OCI-M2 (cell line): ENCODE measurements around the gene AOX1.
"Not testable (repeated sequence)": the region's sequence is repeated elsewhere in the genome, so short reads cannot be mapped to it uniquely, and the experiment has no call there.

ENCODE experiments used
- DNase-seq: peaks from one replicate; lab custom pipeline; 2025; ENCODE audit not compliant: unreplicated experiment; lab: John Stamatoyannopoulos, UW

AOX1 gene

GRCh38 chr2:200664770-200665494 is 79.1 kb downstream of the AOX1 start:
- no peak for DNase-seq

- DNase-seq, result no peak
These were observed 80.0 kb downstream of the AOX1 start for GRCh38 chr2:200665626-200666453.

- no peak for DNase-seq
These were observed 81.6 kb downstream of the AOX1 start for GRCh38 chr2:200667413-200667812.

GRCh38 chr2:200668478-200668877 is 82.7 kb downstream of the AOX1 start:
- no peak for DNase-seq

- DNase-seq, result no peak
These were observed 83.5 kb downstream of the AOX1 start for GRCh38 chr2:200669308-200669707.

- no peak for DNase-seq
These were observed 84.5 kb downstream of the AOX1 start for GRCh38 chr2:200670313-200670712.

- DNase-seq, result no peak
These were observed 84.9 kb downstream of the AOX1 start for GRCh38 chr2:200670751-200671150.

GRCh38 chr2:200673191-200673590 is 87.4 kb downstream of the AOX1 start:
- DNase-seq, result no peak

- DNase-seq, result no peak
These were observed 89.0 kb downstream of the AOX1 start for GRCh38 chr2:200674837-200675236.

- no peak for DNase-seq
These were observed 91.4 kb downstream of the AOX1 start for GRCh38 chr2:200677171-200677570.

GRCh38 chr2:200677721-200678532 is 92.1 kb downstream of the AOX1 start:
- DNase-seq, result no peak

GRCh38 chr2:200679127-200679526 is 93.3 kb downstream of the AOX1 start:
- DNase-seq, result no peak

- no peak for DNase-seq
These were observed 93.7 kb downstream of the AOX1 start for GRCh38 chr2:200679535-200679934.

GRCh38 chr2:200681697-200682096 is 95.9 kb downstream of the AOX1 start:
- DNase-seq, result no peak

GRCh38 chr2:200682407-200682806 is 96.6 kb downstream of the AOX1 start:
- DNase-seq, result not testable (repeated sequence)

- no peak for DNase-seq
These were observed 102.4 kb downstream of the AOX1 start for GRCh38 chr2:200687922-200688920.

GRCh38 chr2:200689115-200689514 is 103.3 kb downstream of the AOX1 start:
- no peak for DNase-seq

GRCh38 chr2:200693836-200694470 is 108.1 kb downstream of the AOX1 start:
- DNase-seq, result no peak

- DNase-seq, result no peak
These were observed 109.4 kb downstream of the AOX1 start for GRCh38 chr2:200695191-200695590.

- DNase-seq, result no peak
These were observed 109.8 kb downstream of the AOX1 start for GRCh38 chr2:200695601-200696000.
